Keratinocyte (primary cell): Measurements from ENCODE around the gene MGAT5. TPM values are rescaled to one million over a fixed set of nuclear protein-coding genes. Genes with fewer than 3 reads are reported as not detected.

Experiments used
- DNase-seq: peaks from one replicate; pipeline ENCODE4 v3.0.0-alpha.2; 2011; ENCODE audit warnings: low read depth, missing footprints, low spot score
- FAIRE-seq: peaks from 2 replicates; lab custom pipeline; 2011; peaks lifted over from hg19 to GRCh38; lab: Jason Lieb, UNC
- H2AFZ ChIP-seq: 2 replicates; pipeline ENCODE4 v1.6.0; 2012; ENCODE audit warnings: low read length, control low read depth, inconsistent platforms; ENCODE audit not compliant: control insufficient read depth
- H3K27ac ChIP-seq: 2 replicates; pipeline ENCODE4 v1.5.1; 2011; ENCODE audit warnings: low read length; ENCODE audit not compliant: control insufficient read depth, insufficient read depth
- H3K27me3 ChIP-seq: 3 replicates; pipeline ENCODE4 v1.6.0; 2011; ENCODE audit warnings: low read length; ENCODE audit not compliant: control insufficient read depth, insufficient read depth; ENCODE audit errors: extremely low read depth
- H3K36me3 ChIP-seq, 2 experiments: 2 replicates in 1 of 2; 3 replicates in 1 of 2; pipeline ENCODE4 v1.5.1; 2011; ENCODE audit warnings: low read length in 2 of 2, mild to moderate bottlenecking in 1 of 2; ENCODE audit not compliant: control insufficient read depth in 2 of 2, insufficient read depth in 2 of 2; ENCODE audit errors: extremely low read depth in 1 of 2
- H3K4me1 ChIP-seq: 3 replicates; pipeline ENCODE4 v1.5.1; 2011; ENCODE audit warnings: low read length; ENCODE audit not compliant: control insufficient read depth, insufficient read depth; ENCODE audit errors: extremely low read depth
- H3K4me2 ChIP-seq: 3 replicates; pipeline ENCODE4 v1.6.0; 2011; ENCODE audit warnings: low read depth, low read length; ENCODE audit not compliant: control insufficient read depth, insufficient read depth; ENCODE audit errors: extremely low read depth
- H3K4me3 ChIP-seq, 3 experiments: fragments of 200-600 bp in 1 of 3; sonication (generic) in 1 of 3; 2 replicates in 2 of 3; 3 replicates in 1 of 3; pipeline ENCODE4 v1.5.1; 2011 to 2016; ENCODE audit warnings: low read length in 3 of 3, mild to moderate bottlenecking in 3 of 3, control low read depth in 2 of 3, inconsistent platforms in 1 of 3, low read depth in 1 of 3, mixed read lengths in 1 of 3, mixed run types in 1 of 3, moderate library complexity in 1 of 3; ENCODE audit not compliant: control insufficient read depth in 2 of 3, insufficient read depth in 2 of 3; ENCODE audit errors: extremely low read depth in 1 of 3
- H3K79me2 ChIP-seq: 2 replicates; pipeline ENCODE4 v1.6.0; 2012; ENCODE audit warnings: low read length; ENCODE audit not compliant: control insufficient read depth, insufficient read depth
- H3K9ac ChIP-seq: 3 replicates; pipeline ENCODE4 v1.6.0; 2011; ENCODE audit warnings: low read length; ENCODE audit not compliant: control insufficient read depth, insufficient read depth; ENCODE audit errors: extremely low read depth
- H3K9me1 ChIP-seq: 3 replicates; pipeline ENCODE4 v1.6.0; 2011; ENCODE audit warnings: low read length; ENCODE audit not compliant: control insufficient read depth, insufficient read depth; ENCODE audit errors: extremely low read depth
- H3K9me3 ChIP-seq: 2 replicates; pipeline ENCODE4 v1.5.1; 2012; ENCODE audit warnings: low read depth, low read length; ENCODE audit not compliant: control insufficient read depth
- H4K20me1 ChIP-seq: 3 replicates; pipeline ENCODE4 v1.6.0; 2011; ENCODE audit warnings: low read length; ENCODE audit not compliant: control insufficient read depth, insufficient read depth; ENCODE audit errors: extremely low read depth
- EZH2 ChIP-seq: IDR thresholded peaks from one replicate; pipeline ENCODE4 v1.6.1; 2012; ENCODE audit warnings: inconsistent platforms, mild to moderate bottlenecking, low read length, moderate library complexity
- dilution Hi-C: fragments of 300-500 bp; cut with MboI; formaldehyde crosslinking; loops from one replicate; pipeline ENCODE4 v1.7.0; 2020; ENCODE audit warnings: low sequenced_read_pairs; ENCODE audit not compliant: extremely low pct_ligation_motif_present
- polyA plus RNA-seq, 5 experiments: library from polyadenylated mRNA; depleted of rRNA in 3 of 5; stranded (reverse) in 3 of 5; stranded (forward) in 1 of 5; unstranded in 1 of 5; fragments of >200 nt; gene quantifications; 1 replicate in 1 of 5; 2 replicates in 3 of 5; 3 replicates in 1 of 5; pipeline versions ENCODE4 v1.2.1 to v1.2.3, GENCODE V29; 2011 to 2012; ENCODE audit warnings: missing spikeins in 2 of 5, low read depth in 1 of 5, low replicate concordance in 1 of 5
- TF ChIP-seq, protein P1 (sequence below), 3 experiments: IDR thresholded peaks in 1 of 3; conservative IDR thresholded peaks in 1 of 3; optimal IDR thresholded peaks in 1 of 3; 2 replicates in 2 of 3; 3 replicates in 1 of 3; pipeline versions ENCODE3 to v1.5.1; 2011; ENCODE audit warnings: low read length in 3 of 3, mild to moderate bottlenecking in 3 of 3, moderate library complexity in 2 of 3, control low read depth in 1 of 3, inconsistent platforms in 1 of 3; ENCODE audit not compliant: insufficient read depth in 2 of 3; ENCODE audit errors: extremely low read depth in 1 of 3

Gene MGAT5
- polyA plus RNA-seq, 1 donor (not counting 4 experiments of a cell fraction or from before 2014, with no cell fraction given), result 23.0 TPM

DNA sequence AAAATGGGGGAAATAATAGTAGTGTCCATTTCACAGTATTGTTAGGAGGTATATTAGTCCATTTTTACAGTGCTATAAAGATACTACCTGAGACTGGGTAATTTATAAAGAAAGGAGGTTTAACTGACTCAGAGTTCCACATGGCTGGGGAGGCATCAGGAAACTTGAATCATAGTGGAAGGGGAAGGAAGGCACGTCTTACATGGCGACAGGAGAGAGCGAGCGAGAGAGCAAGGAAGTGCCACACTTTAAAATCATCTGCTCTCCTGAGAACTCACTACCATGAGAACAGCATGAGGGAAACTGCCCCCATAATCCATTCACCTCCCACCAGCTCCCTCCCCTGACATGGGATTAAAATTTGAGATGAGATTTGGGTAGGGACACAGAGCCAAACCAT, 23.4 kb downstream of the MGAT5 start:
- DNase-seq, result no peak
- H2AFZ ChIP-seq, result no peak overlapping the region
- H3K27me3 ChIP-seq, result no peaks in the 10 kb centered on the region
- H3K9me1 ChIP-seq, result peaks cover 2% of the 10 kb centered on the region
- no peaks in the 10 kb centered on the region for H3K4me1 ChIP-seq
- no peak for TF ChIP-seq EZH2
- TF ChIP-seq, protein P1, sequence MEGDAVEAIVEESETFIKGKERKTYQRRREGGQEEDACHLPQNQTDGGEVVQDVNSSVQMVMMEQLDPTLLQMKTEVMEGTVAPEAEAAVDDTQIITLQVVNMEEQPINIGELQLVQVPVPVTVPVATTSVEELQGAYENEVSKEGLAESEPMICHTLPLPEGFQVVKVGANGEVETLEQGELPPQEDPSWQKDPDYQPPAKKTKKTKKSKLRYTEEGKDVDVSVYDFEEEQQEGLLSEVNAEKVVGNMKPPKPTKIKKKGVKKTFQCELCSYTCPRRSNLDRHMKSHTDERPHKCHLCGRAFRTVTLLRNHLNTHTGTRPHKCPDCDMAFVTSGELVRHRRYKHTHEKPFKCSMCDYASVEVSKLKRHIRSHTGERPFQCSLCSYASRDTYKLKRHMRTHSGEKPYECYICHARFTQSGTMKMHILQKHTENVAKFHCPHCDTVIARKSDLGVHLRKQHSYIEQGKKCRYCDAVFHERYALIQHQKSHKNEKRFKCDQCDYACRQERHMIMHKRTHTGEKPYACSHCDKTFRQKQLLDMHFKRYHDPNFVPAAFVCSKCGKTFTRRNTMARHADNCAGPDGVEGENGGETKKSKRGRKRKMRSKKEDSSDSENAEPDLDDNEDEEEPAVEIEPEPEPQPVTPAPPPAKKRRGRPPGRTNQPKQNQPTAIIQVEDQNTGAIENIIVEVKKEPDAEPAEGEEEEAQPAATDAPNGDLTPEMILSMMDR (optimal IDR thresholded peaks at IDR 0.05 in 1 of 3, IDR thresholded peaks at IDR 0.05 in 1 of 3, conservative IDR thresholded peaks at IDR 0.05 in 1 of 3; ENCODE audit: extremely low read depth in 1 of 3, insufficient read depth in 2 of 3, low read length in 3 of 3), result no peak
- H3K4me2 ChIP-seq, result no peak overlapping the region
- no peaks in the 10 kb centered on the region for H3K79me2 ChIP-seq
- FAIRE-seq, result no peak
- no peaks in the 10 kb centered on the region for H4K20me1 ChIP-seq
- peaks cover 0 to 2% of the 10 kb centered on the region in 2 experiments for H3K36me3 ChIP-seq
- dilution Hi-C loops, result no loop called here
- H3K9me3 ChIP-seq, result no peaks in the 10 kb centered on the region
- H3K4me3 ChIP-seq, result no peak overlapping the region
- no peak overlapping the region for H3K27ac ChIP-seq
- no peak overlapping the region for H3K9ac ChIP-seq

DNA sequence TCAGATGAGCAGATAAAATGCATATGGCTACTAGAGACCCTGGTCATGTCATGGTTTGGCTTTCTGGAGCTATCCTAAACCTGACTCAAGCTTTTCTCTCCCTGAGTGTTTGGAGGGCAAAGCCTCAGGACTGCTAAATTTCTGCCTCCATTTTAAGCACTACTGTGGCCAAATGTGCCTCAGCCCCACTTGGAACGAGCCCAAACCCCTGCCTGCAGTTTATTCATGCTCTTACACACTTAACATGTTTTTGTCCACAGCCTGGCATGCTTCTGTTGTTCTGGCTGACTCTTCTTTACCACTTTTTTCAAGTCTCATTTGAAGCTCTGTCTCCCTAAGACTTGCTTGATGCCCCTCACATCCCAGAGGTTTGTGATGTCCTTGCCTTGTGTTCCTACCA, 24.7 kb downstream of the MGAT5 start:
- Histone ChIP-seq H3K4me3 (no peak overlapping the region), H3K4me1 (no peaks in the 10 kb centered on the region), H3K9me1 (peaks cover 2% of the 10 kb centered on the region), H3K79me2 (no peaks in the 10 kb centered on the region), H3K9ac (no peak overlapping the region), H3K36me3 (peaks cover 0 to 2% of the 10 kb centered on the region in 2 experiments), H3K9me3 (no peaks in the 10 kb centered on the region), H3K27ac (no peak overlapping the region), H3K4me2 (no peak overlapping the region), H2AFZ (no peak overlapping the region), H3K27me3 (no peaks in the 10 kb centered on the region), H4K20me1 (no peaks in the 10 kb centered on the region)
- dilution Hi-C loops, result no loop called here
- DNase-seq (no peak), FAIRE-seq (no peak)
- no peak for TF ChIP-seq EZH2
- TF ChIP-seq, protein P1 (optimal IDR thresholded peaks at IDR 0.05 in 1 of 3, IDR thresholded peaks at IDR 0.05 in 1 of 3, conservative IDR thresholded peaks at IDR 0.05 in 1 of 3; ENCODE audit: extremely low read depth in 1 of 3, insufficient read depth in 2 of 3, low read length in 3 of 3), result no peak
